HK-2 (cell line): ENCODE measurements around the gene SCGB1C2.
A peak's percentile ranks its signal among the peaks of the same experiment; 100 is the strongest.
"Not testable (repeated sequence)": the region's sequence is repeated elsewhere in the genome, so short reads cannot be mapped to it uniquely, and the experiment has no call there.

Experiments
- DNase-seq: peaks from one replicate; pipeline ENCODE4 v3.0.0-alpha.2; 2018; ENCODE audit not compliant: unreplicated experiment

The SCGB1C2 gene

GRCh38 chr17:149231-149630 is 11.9 kb downstream of the SCGB1C2 start:
- no peak for DNase-seq

- no peak for DNase-seq
Observed at GRCh38 chr17:149897-150584, 12.7 kb downstream of the SCGB1C2 start.

- DNase-seq = no peak
Observed at GRCh38 chr17:151004-151403, 13.6 kb downstream of the SCGB1C2 start.

- no peak for DNase-seq
Observed at GRCh38 chr17:151886-152859, 14.8 kb downstream of the SCGB1C2 start.

- no peak for DNase-seq
Observed at GRCh38 chr17:152860-153420, 15.6 kb downstream of the SCGB1C2 start.

GRCh38 chr17:153851-154250 is 16.5 kb downstream of the SCGB1C2 start:
- DNase-seq = no peak

GRCh38 chr17:155576-155975 is 18.2 kb downstream of the SCGB1C2 start:
- DNase-seq = no peak

- DNase-seq = no peak
Observed at GRCh38 chr17:156094-156621, 18.8 kb downstream of the SCGB1C2 start.

GRCh38 chr17:156946-157345 is 19.6 kb downstream of the SCGB1C2 start:
- DNase-seq = no peak

GRCh38 chr17:157901-158300 is 20.5 kb downstream of the SCGB1C2 start:
- no peak for DNase-seq

GRCh38 chr17:158379-158778 is 21.0 kb downstream of the SCGB1C2 start:
- no peak for DNase-seq

- DNase-seq = no peak
Observed at GRCh38 chr17:159609-160008, 22.2 kb downstream of the SCGB1C2 start.

- no peak for DNase-seq
Observed at GRCh38 chr17:160336-160735, 23.0 kb downstream of the SCGB1C2 start.

GRCh38 chr17:161481-161880 is 24.1 kb downstream of the SCGB1C2 start:
- no peak for DNase-seq

GRCh38 chr17:162689-163088 is 25.3 kb downstream of the SCGB1C2 start:
- no peak for DNase-seq

- DNase-seq = no peak
Observed at GRCh38 chr17:163514-164098, 26.2 kb downstream of the SCGB1C2 start.

- peak; percentile 58 for DNase-seq
Observed at GRCh38 chr17:164303-165235, 27.2 kb downstream of the SCGB1C2 start.

GRCh38 chr17:165939-166338 is 28.6 kb downstream of the SCGB1C2 start:
- DNase-seq = no peak

- DNase-seq = not testable (repeated sequence)
Observed at GRCh38 chr17:168614-169013, 31.2 kb downstream of the SCGB1C2 start.

GRCh38 chr17:170130-170670 is 32.8 kb downstream of the SCGB1C2 start:
- no peak for DNase-seq

GRCh38 chr17:171871-172270 is 34.5 kb downstream of the SCGB1C2 start:
- DNase-seq = no peak
